HCT116 (cell line): Measurements from ENCODE around the gene TRUB1. TPM values are rescaled to one million over a fixed set of nuclear protein-coding genes. Genes with fewer than 3 reads are reported as not detected.

ENCODE experiments used
- ATAC-seq: fragments of 200-7000 bp; cut with Tn5 transposase; 2 replicates; pipeline ENCODE4 v1.9.1; 2020; ENCODE audit warnings: mild to moderate bottlenecking, moderate library complexity
- BruUV-seq: library from RNA; stranded (reverse); fragments of 400-500 nt; replicated peaks from 2 replicates; lab custom pipeline; 2021; lab: Mats Ljungman, UMichigan
- CTCF ChIA-PET: fragments of 300-600 bp; sonication (Branson Sonifier 250); formaldehyde crosslinking; loops from one replicate; lab custom pipeline; 2021; ENCODE audit warnings: antibody characterized with exemption; lab: Charles Lee
- POLR2A ChIA-PET: fragments of 300-600, 350-600 bp; sonication (Branson Sonifier 250); formaldehyde crosslinking; loops from one replicate; lab custom pipeline; 2021; ENCODE audit warnings: antibody characterized with exemption; lab: Charles Lee
- RAD21 ChIA-PET, 2 experiments: fragments of 300-600 bp; sonication (Branson Sonifier 250); formaldehyde crosslinking; loops; one replicate each; lab custom pipeline; 2023; ENCODE audit warnings: low total read pairs in 2 of 2; ENCODE audit not compliant: uncharacterized antibody in 2 of 2, unreplicated experiment in 2 of 2, low non-redundant PET in 1 of 2; lab: Charles Lee
- DNase-seq: peaks from one replicate; pipeline ENCODE4 v3.0.0-alpha.2; 2010; ENCODE audit warnings: low read depth, low spot score
- H2AFZ ChIP-seq: fragments of 200-600 bp; shearing (Covaris generic), sonication (generic); 2 replicates; pipeline ENCODE4 v1.6.1; 2017; ENCODE audit warnings: low read depth, mixed run types, mixed read lengths, antibody characterized with exemption, low read length; ENCODE audit not compliant: poor library complexity, severe bottlenecking
- H3K27ac ChIP-seq: 2 replicates; pipeline ENCODE4 v1.5.1; 2012; ENCODE audit warnings: low read depth, low read length
- H3K27me3 ChIP-seq: fragments of 200-600 bp; sonication (generic); 2 replicates; pipeline ENCODE4 v1.6.1; 2016; ENCODE audit warnings: mixed run types, low read length, mixed read lengths; ENCODE audit not compliant: insufficient read depth
- H3K36me3 ChIP-seq, 2 experiments: fragments of 200-500 bp in 1 of 2; fragments of 200-600 bp in 1 of 2; sonication (Bioruptor generic) in 1 of 2; sonication (generic) in 1 of 2; 2 replicates each; pipeline versions ENCODE4 v1.5.1 to v1.6.1; 2014 to 2016; ENCODE audit warnings: low read length in 2 of 2, inconsistent platforms in 1 of 2, mixed read lengths in 1 of 2, mixed run types in 1 of 2; ENCODE audit not compliant: insufficient read depth in 2 of 2, control insufficient read depth in 1 of 2
- H3K4me1 ChIP-seq, 2 experiments: fragments of 200-600 bp in 1 of 2; sonication (generic) in 1 of 2; 2 replicates each; pipeline versions ENCODE4 v1.5.1 to v1.6.1; 2012 to 2017; ENCODE audit warnings: low read length in 2 of 2, inconsistent platforms in 1 of 2, mild to moderate bottlenecking in 1 of 2, mixed read lengths in 1 of 2, mixed run types in 1 of 2, moderate library complexity in 1 of 2; ENCODE audit not compliant: insufficient read depth in 2 of 2, control insufficient read depth in 1 of 2
- H3K4me2 ChIP-seq: fragments of 200-600 bp; sonication (generic); 2 replicates; pipeline ENCODE4 v1.6.1; 2017; ENCODE audit warnings: mixed run types, low read length, mixed read lengths
- H3K4me3 ChIP-seq, 2 experiments: fragments of 200-600 bp in 1 of 2; sonication (generic) in 1 of 2; replicated peaks in 1 of 2; 2 replicates each; pipeline ENCODE4 v1.5.1; 2011 to 2016; ENCODE audit warnings: low read length in 2 of 2, control low read depth in 1 of 2, low read depth in 1 of 2, mild to moderate bottlenecking in 1 of 2, mixed read lengths in 1 of 2, mixed run types in 1 of 2
- H3K79me2 ChIP-seq: fragments of 200-600 bp; sonication (generic); 2 replicates; pipeline ENCODE4 v1.6.1; 2017; ENCODE audit warnings: mild to moderate bottlenecking, mixed run types, low read length, moderate library complexity, mixed read lengths; ENCODE audit not compliant: insufficient read depth
- H3K9ac ChIP-seq: fragments of 200-600 bp; sonication (generic); 2 replicates; pipeline ENCODE4 v1.6.1; 2016; ENCODE audit warnings: low read length, mixed read lengths
- H3K9me2 ChIP-seq: fragments of 200-600 bp; sonication (generic), shearing (Covaris generic); 2 replicates; pipeline ENCODE4 v1.6.1; 2017; ENCODE audit warnings: mixed run types, mild to moderate bottlenecking, moderate library complexity; ENCODE audit not compliant: insufficient read depth
- H3K9me3 ChIP-seq, 2 experiments: fragments of 200-500 bp in 1 of 2; fragments of 200-600 bp in 1 of 2; sonication (Bioruptor generic) in 1 of 2; sonication (generic) in 1 of 2; 2 replicates each; pipeline ENCODE4 v1.6.1; 2014 to 2017; ENCODE audit warnings: low read length in 2 of 2, mixed read lengths in 2 of 2, inconsistent platforms in 1 of 2, low read depth in 1 of 2, mild to moderate bottlenecking in 1 of 2, mixed run types in 1 of 2, moderate library complexity in 1 of 2; ENCODE audit not compliant: control insufficient read depth in 1 of 2, insufficient read depth in 1 of 2
- H4K20me1 ChIP-seq: fragments of 200-600 bp; sonication (generic), shearing (Covaris generic); 2 replicates; pipeline ENCODE4 v1.6.1; 2017; ENCODE audit warnings: mixed run types, mild to moderate bottlenecking, moderate library complexity; ENCODE audit not compliant: insufficient read depth
- CBX3 ChIP-seq: IDR thresholded peaks from 2 replicates; pipeline ENCODE4 v1.6.1; 2012; ENCODE audit warnings: low read depth
- EZH2phosphoT487 ChIP-seq: fragments of 200-600 bp; IDR thresholded peaks from 2 replicates; pipeline ENCODE4 v1.6.1; 2018; ENCODE audit warnings: antibody characterized with exemption, borderline replicate concordance
- TCF7L2 ChIP-seq: IDR thresholded peaks from 2 replicates; pipeline ENCODE4 v1.7.0; 2011; ENCODE audit warnings: borderline replicate concordance, inconsistent platforms; ENCODE audit not compliant: insufficient read depth, insufficient read length; ENCODE audit errors: extremely low read depth
- ZFX ChIP-seq: fragments of 450-650 bp; IDR thresholded peaks from 2 replicates; pipeline ENCODE4 v1.6.1; 2017
- intact Hi-C: fragments of 100-400 bp; cut with micrococcal nuclease; formaldehyde crosslinking; loops from 2 replicates; pipeline ENCODE4 v1.10.0; 2022
- total RNA-seq: library from RNA; stranded (reverse); gene quantifications from one replicate; pipeline ENCODE4 v1.2.1, GENCODE V29; 2021; ENCODE audit not compliant: unreplicated experiment

TRUB1 gene
- total RNA-seq, 1 experiment from 2014 or later = 44.1 TPM

- Histone ChIP-seq H3K9ac (no peak overlapping the region), H3K9me3 (no peaks in the 10 kb centered on the region; a peak in 1 of 4 replicates), H3K79me2 (peaks cover 72% of the 10 kb centered on the region), H3K27ac (no peak overlapping the region), H3K36me3 (peaks cover 2 to 11% of the 10 kb centered on the region in 2 experiments; a peak in 1 of 4 replicates), H3K4me2 (no peak overlapping the region), H4K20me1 (no peaks in the 10 kb centered on the region), H3K4me3 (no peak overlapping the region), H3K27me3 (no peaks in the 10 kb centered on the region), H3K4me1 (no peaks in the 10 kb centered on the region), H3K9me2 (no peaks in the 10 kb centered on the region), H2AFZ (no peak overlapping the region)
- BruUV-seq = no TSS peak
- RAD21 ChIA-PET = no interaction called here
- ATAC-seq (no peak), DNase-seq (no peak)
- intact Hi-C loops = no loop called here
- no peak for TF ChIP-seq TCF7L2
- POLR2A ChIA-PET = no interaction called here
- CTCF ChIA-PET = no interaction called here
Measured at GRCh38 chr10:114963908-114964307, 25.9 kb downstream of the TRUB1 start.

GRCh38 chr10:114967071-114967470 lies 29.1 kb downstream of the TRUB1 start:
- Histone ChIP-seq H3K4me2 (no peak overlapping the region), H3K27me3 (no peaks in the 10 kb centered on the region), H3K79me2 (peaks cover 81% of the 10 kb centered on the region), H3K9me3 (no peaks in the 10 kb centered on the region; a peak in 1 of 4 replicates), H2AFZ (no peak overlapping the region), H3K36me3 (peaks cover 0 to 11% of the 10 kb centered on the region in 2 experiments; a peak in 1 of 4 replicates), H3K9ac (no peak overlapping the region), H4K20me1 (0 out of 2 replicates have a peak, but pooled peaks cover 9% of the 10 kb centered on the region), H3K4me1 (no peaks in the 10 kb centered on the region), H3K27ac (no peak overlapping the region), H3K4me3 (no peak overlapping the region), H3K9me2 (no peaks in the 10 kb centered on the region)
- RAD21 ChIA-PET = no interaction called here
- no peak for ATAC-seq
- TF ChIP-seq EZH2phosphoT487 (no peak), ZFX (no peak), CBX3 (no peak)
- intact Hi-C loops = no loop called here
- BruUV-seq = no TSS peak
- no peak for DNase-seq
- CTCF ChIA-PET = no interaction called here
- POLR2A ChIA-PET = no interaction called here
